Fibroblast of skin of right quadriceps (primary cell): ENCODE data around the gene KAT6B.

Source experiments
- DNase-seq: peaks from one replicate; pipeline ENCODE4 v3.0.0-alpha.2; 2013

KAT6B gene

GRCh38 chr10:74960670-74961069 lies 134.3 kb downstream of the KAT6B start:
- DNase-seq: no peak

- DNase-seq: peak; percentile 17
Measured at GRCh38 chr10:74962517-74962916, 136.1 kb downstream of the KAT6B start.

- DNase-seq: no peak
Measured at GRCh38 chr10:74963549-74963948, 137.1 kb downstream of the KAT6B start.

GRCh38 chr10:74967911-74968666 lies 141.7 kb downstream of the KAT6B start:
- DNase-seq: no peak

GRCh38 chr10:74968667-74969061 lies 142.3 kb downstream of the KAT6B start:
- no peak for DNase-seq

GRCh38 chr10:74969093-74969492 lies 142.7 kb downstream of the KAT6B start:
- DNase-seq: no peak

- no peak for DNase-seq
Measured at GRCh38 chr10:74969530-74969929, 143.1 kb downstream of the KAT6B start.

- no peak for DNase-seq
Measured at GRCh38 chr10:74973741-74974392, 147.5 kb downstream of the KAT6B start.

GRCh38 chr10:74975758-74976157 lies 149.4 kb downstream of the KAT6B start:
- no peak for DNase-seq

- no peak for DNase-seq
Measured at GRCh38 chr10:74976565-74976964, 150.2 kb downstream of the KAT6B start.

- DNase-seq: no peak
Measured at GRCh38 chr10:74977072-74977471, 150.7 kb downstream of the KAT6B start.

GRCh38 chr10:74977913-74978847 lies 151.8 kb downstream of the KAT6B start:
- DNase-seq: no peak

GRCh38 chr10:74981831-74982633 lies 155.6 kb downstream of the KAT6B start:
- no peak for DNase-seq

- DNase-seq: no peak
Measured at GRCh38 chr10:74982634-74982982, 156.2 kb downstream of the KAT6B start.

GRCh38 chr10:74983383-74983782 lies 157.0 kb downstream of the KAT6B start:
- no peak for DNase-seq

- no peak for DNase-seq
Measured at GRCh38 chr10:74987339-74988053, 161.1 kb downstream of the KAT6B start.

GRCh38 chr10:74988054-74988775 lies 161.8 kb downstream of the KAT6B start:
- DNase-seq: no peak

- DNase-seq: peak; percentile 12
Measured at GRCh38 chr10:74988832-74989561, 162.6 kb downstream of the KAT6B start.

GRCh38 chr10:74991435-74991834 lies 165.0 kb downstream of the KAT6B start:
- peak; percentile 18 for DNase-seq

- DNase-seq: no peak
Measured at GRCh38 chr10:74992068-74992467, 165.7 kb downstream of the KAT6B start.

GRCh38 chr10:74993649-74994048 lies 167.2 kb downstream of the KAT6B start:
- DNase-seq: no peak
